GM12801 (cell line): ENCODE results near the gene TBX18.

Experiments used
- TF ChIP-seq, protein P1 (sequence below): IDR thresholded peaks from one replicate; pipeline ENCODE4 v1.5.1; 2011; ENCODE audit warnings: control low read depth; ENCODE audit not compliant: insufficient read length; ENCODE audit errors: extremely low read depth

The TBX18 gene

DNA sequence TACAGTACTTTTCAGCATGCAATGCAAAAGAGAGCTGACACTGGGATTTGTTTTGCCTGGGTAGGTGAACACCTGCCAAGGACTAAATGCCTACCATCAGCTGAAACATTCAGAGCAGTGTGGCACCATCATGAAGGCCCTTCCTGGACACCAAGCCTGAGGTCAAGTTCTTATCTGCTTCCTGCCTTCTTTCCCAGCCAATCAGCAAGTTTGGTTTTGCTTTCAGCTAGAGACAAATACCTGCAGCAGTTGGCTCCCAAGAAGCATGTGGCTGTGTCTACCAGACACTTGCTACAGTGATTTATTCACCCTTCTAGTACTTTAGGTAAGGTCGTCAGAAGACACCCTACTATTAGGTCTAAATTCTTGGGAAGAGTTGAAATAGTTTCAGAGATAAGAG, 112.8 kb downstream of the TBX18 start:
- TF ChIP-seq, protein P1, sequence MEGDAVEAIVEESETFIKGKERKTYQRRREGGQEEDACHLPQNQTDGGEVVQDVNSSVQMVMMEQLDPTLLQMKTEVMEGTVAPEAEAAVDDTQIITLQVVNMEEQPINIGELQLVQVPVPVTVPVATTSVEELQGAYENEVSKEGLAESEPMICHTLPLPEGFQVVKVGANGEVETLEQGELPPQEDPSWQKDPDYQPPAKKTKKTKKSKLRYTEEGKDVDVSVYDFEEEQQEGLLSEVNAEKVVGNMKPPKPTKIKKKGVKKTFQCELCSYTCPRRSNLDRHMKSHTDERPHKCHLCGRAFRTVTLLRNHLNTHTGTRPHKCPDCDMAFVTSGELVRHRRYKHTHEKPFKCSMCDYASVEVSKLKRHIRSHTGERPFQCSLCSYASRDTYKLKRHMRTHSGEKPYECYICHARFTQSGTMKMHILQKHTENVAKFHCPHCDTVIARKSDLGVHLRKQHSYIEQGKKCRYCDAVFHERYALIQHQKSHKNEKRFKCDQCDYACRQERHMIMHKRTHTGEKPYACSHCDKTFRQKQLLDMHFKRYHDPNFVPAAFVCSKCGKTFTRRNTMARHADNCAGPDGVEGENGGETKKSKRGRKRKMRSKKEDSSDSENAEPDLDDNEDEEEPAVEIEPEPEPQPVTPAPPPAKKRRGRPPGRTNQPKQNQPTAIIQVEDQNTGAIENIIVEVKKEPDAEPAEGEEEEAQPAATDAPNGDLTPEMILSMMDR: no peak

DNA sequence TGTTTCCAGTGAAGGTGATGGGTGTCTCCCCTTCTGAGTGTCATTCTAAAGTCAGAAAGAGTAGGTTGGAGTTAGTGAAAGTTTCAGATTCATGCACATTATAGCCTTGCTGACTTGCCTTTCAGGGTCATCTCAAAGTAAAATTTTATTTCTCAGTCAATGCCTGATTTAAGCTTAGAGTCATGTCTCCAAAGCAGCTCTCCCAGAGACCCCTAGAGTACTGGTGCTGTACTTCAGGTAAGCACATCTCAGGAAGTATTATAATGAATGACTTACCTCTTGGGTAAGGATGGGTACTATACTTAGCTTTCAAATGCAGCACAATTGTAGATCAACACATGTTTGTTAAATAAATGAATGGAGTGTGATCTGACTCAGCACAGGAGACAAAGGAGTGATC, 116.0 kb downstream of the TBX18 start:
- TF ChIP-seq, protein P1: no peak

DNA sequence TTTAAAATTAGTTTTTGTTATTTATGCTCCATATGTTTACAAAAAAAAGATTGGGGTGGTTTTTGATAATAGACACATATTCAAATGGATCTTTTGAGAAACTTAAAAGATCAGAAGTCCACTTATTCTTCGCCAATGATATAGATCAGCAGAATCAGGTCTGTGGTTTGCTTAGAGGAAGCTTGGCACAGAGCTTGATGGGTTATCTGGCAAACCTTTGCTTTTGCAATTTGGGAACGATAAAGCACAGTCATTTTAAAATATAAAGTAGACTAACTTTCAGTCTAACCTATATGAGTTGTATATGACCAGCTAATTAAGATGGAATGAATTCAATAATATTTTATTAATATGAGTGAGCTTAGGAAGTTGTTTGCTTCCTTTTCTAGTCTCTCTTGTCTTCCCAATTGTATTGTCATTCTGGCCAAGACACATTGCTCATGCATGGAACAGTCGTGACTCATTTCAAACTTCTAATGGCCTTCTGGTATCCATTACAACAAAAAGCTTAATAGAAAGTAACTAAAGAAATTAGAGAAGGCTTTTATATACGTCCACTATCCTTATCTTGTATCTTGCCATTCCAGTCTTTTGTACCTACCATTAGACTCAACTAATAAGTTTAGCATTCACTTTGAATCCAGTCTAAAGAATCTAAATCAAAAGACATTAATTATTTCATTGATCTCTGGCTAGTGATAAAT, 118.7 kb downstream of the TBX18 start:
- TF ChIP-seq, protein P1: no peak

DNA sequence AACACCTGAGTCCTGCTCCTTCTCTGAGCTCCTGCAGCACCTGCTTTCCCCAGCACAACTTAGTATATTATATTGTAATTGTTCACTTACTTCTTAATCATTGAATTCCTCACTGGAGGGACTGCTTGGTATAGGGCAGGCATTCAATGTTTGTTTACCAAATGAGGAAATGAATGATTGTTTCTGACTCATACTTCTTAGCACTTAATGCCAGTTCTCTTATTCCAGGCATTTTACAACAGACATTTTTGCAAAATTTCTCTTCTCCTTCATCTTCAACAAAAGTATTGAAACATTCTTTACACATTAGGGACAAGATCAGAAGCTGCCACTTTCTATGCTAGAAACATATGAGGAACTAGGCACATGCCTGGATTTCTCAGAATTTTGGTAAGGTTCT, 119.4 kb downstream of the TBX18 start:
- TF ChIP-seq, protein P1: no peak

DNA sequence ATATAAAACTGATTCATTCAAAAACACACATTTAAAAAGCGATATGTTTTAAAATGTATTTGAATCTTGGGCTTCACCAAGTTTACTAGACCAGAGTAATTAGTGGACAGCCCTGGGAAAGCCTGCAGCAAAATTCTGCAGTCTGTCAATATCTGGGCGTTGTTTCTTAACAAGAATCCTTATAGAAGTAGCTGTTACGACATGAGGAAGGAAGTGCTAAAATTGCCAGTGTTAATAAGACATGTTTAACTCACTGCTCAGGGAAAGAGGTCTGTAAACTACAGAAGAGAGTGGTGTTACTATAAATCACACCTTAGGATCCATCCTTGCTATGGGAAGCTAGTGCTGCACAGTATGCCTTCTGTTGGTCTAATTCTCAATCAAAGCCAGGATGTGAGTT, 120.6 kb downstream of the TBX18 start:
- TF ChIP-seq, protein P1: no peak

DNA sequence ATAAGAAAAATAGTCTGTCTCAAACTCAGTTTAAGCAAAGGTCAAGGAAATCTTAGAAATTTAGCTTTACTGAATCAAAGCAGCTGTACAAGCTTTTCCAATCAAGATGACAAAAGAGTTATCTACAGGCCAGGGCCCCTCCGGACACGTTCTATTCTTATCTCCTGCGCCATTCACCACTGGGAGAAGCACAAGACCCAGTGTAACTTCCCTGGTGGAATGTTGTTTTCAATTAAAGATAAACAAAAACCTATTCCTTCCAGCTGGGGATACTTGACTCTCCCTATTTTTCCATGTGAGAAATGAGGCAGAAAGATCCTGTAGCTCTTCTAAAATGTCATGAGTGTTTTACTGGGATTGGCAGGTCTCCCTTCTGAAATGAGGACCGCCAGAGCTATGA, 123.3 kb downstream of the TBX18 start:
- TF ChIP-seq, protein P1: no peak

DNA sequence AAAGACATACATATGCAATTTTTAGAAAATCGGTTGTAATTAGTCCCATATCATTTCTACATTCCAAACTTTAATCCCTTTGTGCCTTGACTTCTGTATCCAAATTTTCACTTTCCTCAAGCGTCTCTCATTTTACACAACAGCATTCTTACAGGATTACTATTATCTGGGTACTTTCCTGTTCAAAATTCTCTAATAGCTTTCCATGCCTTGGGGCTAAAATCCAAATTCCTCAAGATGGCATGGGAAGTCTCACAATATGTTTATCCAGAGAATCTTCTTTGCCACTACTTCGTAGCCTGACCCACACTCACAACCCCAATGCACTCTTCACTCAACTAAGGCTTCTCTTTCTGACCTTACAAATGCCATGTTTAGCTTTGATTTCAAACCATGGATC, 125.0 kb downstream of the TBX18 start:
- TF ChIP-seq, protein P1: no peak
